ENCODE measurements around the gene ZYG11A.

The ZYG11A gene

DNA sequence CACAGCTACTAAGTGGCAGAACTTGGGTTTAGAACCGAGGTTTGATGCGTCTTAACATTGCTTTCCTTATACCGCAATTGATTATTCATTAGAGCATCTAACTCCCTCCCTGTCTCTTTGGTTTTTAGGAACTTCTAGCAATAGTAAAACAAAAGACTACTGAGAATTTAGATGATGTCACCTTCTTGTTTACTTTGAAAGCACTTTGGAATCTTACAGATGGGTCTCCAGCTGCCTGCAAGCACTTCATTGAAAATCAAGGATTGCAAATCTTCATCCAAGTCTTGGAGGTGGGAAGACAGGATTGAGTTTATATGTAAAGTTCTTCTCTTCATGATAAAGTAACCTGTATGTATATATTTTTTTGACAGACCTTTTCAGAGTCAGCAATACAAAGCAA, 35.0 kb downstream of the ZYG11A start:
- DNase-seq (ENCODE audit: low read depth): no peak
- no peak overlapping the region for H3K4me3 ChIP-seq (replicated peaks; ENCODE audit: low read depth, low read length)
- TF ChIP-seq, protein P1, sequence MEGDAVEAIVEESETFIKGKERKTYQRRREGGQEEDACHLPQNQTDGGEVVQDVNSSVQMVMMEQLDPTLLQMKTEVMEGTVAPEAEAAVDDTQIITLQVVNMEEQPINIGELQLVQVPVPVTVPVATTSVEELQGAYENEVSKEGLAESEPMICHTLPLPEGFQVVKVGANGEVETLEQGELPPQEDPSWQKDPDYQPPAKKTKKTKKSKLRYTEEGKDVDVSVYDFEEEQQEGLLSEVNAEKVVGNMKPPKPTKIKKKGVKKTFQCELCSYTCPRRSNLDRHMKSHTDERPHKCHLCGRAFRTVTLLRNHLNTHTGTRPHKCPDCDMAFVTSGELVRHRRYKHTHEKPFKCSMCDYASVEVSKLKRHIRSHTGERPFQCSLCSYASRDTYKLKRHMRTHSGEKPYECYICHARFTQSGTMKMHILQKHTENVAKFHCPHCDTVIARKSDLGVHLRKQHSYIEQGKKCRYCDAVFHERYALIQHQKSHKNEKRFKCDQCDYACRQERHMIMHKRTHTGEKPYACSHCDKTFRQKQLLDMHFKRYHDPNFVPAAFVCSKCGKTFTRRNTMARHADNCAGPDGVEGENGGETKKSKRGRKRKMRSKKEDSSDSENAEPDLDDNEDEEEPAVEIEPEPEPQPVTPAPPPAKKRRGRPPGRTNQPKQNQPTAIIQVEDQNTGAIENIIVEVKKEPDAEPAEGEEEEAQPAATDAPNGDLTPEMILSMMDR (IDR thresholded peaks at IDR 0.05; ENCODE audit: low read length, missing control alignments): no peak

DNA sequence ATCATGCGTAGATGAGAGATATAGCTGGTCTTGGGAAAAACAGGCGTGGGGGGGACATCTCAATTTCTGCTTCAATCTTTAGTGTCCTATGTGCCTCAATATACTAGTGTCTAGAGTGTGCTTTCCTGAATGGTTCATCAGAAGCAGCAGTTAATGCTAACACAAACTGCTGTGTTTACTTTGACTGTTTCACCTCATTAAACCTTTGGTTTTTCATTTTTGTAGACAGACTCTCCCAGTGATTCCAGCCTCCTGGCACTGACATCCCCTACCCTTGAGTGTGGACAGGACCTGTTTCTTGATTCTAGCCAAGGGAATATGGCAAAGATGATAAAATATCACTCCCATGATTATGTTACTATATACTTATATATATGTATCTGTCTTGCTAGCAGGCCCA, 37.6 kb downstream of the ZYG11A start:
- H3K4me3 ChIP-seq (replicated peaks; ENCODE audit: low read depth, low read length): no peak overlapping the region
- DNase-seq (ENCODE audit: low read depth): no peak
- TF ChIP-seq, protein P1 (IDR thresholded peaks at IDR 0.05; ENCODE audit: low read length, missing control alignments): no peak

DNA sequence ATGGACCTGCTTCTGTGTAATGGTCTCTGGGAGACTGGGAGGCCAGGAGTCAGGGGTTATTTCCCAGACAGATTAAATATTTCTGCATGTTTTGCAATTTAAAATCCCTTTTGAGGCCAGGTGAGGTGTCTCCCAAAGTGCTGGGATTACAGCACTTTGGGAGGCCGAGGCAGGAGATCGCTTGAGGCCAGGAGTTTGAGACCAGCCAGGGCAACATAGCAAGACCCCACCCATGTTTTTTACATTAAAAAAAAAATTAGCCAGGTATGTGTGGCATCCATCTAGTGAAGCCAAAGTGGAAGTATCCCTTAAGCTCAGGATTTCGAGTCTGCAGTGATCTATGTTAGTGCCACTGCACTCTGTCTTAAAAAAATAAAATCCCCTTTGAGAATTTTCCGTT, 44.9 kb downstream of the ZYG11A start:
- DNase-seq (ENCODE audit: low read depth): no peak
- no peak overlapping the region for H3K4me3 ChIP-seq (replicated peaks; ENCODE audit: low read depth, low read length)
- TF ChIP-seq, protein P1 (IDR thresholded peaks at IDR 0.05; ENCODE audit: low read length, missing control alignments): no peak

DNA sequence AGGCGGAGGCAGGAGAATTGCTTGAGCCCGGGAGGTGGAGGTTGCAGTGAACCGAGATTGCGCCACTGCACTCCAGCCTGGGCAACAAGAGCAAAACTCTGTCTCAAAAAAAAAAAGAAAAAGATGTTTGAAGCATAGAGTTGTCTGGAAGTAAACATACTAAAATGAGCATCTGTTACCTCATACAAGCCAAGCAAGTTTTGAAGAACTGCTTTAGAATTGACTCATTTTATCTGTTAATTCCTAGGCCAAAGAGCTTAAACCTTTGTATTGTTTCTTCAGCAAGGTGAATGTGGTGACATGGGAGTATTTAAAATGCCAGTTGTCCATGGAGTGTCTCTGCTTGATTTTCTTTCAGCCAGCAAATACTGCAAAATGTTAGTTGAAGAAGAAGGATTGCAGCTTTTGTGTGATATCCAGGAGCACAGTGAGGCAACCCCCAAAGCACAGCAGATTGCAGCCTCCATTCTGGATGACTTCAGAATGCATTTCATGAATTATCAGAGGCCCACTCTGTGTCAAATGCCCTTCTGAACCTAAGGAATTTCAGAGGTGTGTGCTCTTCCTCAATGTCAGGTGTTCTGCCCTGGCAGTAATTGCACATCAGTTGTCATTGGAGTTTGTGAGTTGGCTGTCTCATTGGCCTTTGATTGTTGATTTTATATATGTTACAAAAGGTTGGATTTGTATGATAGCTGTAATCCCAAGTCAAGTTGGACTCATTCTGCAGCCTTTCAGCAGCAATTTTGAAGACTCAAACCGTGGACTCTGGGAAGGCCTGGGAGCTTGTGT, 50.1 kb downstream of the ZYG11A start:
- no peak overlapping the region for H3K4me3 ChIP-seq (replicated peaks; ENCODE audit: low read depth, low read length)
- TF ChIP-seq, protein P1 (IDR thresholded peaks at IDR 0.05; ENCODE audit: low read length, missing control alignments): no peak
- DNase-seq (ENCODE audit: low read depth): no peak

DNA sequence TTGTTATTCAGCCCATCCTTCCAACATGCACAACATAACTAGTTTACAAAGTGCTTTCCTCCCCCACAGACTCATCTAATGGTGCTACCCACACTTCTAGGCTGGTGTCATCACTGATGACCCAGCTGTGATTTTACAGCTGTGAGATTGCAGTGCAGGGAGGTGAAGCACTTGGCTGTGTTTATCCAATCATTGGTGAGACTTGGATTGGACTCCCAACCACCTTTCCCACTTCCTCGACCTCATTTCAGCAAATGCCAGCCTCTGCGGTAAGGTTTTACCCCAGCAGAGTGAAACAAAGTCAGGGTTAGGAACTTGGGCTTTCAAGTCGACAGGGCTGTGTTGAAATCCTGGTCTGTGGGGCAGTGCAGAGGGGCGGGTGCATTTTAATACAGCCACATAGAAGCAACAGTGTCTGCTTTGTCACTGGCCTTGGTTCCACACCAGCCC, 56.9 kb downstream of the ZYG11A start:
- H3K4me3 ChIP-seq (replicated peaks; ENCODE audit: low read depth, low read length): no peak overlapping the region
- TF ChIP-seq, protein P1 (IDR thresholded peaks at IDR 0.05; ENCODE audit: low read length, missing control alignments): no peak
- DNase-seq (ENCODE audit: low read depth): no peak

DNA sequence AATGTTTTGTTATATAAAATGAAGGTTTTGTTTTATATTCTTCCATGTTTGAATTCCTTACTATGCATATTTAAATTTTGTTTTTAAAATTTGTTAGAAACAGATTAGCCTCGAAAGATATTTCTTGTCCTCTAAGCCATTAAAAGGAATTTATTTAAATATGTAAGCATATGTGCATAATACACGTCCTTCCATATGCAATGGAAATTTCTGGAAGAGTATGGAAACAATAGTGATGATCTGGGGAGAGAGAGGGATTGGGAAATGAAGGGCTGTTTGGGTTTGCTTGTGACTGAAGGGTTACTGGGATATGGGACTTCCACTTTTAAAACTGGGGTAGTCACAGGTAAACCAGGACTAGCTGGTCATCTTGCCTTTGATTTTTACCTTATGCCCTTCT, 57.8 kb downstream of the ZYG11A start:
- TF ChIP-seq, protein P1 (IDR thresholded peaks at IDR 0.05; ENCODE audit: low read length, missing control alignments): no peak
- H3K4me3 ChIP-seq (replicated peaks; ENCODE audit: low read depth, low read length): no peak overlapping the region
- DNase-seq (ENCODE audit: low read depth): no peak

DNA sequence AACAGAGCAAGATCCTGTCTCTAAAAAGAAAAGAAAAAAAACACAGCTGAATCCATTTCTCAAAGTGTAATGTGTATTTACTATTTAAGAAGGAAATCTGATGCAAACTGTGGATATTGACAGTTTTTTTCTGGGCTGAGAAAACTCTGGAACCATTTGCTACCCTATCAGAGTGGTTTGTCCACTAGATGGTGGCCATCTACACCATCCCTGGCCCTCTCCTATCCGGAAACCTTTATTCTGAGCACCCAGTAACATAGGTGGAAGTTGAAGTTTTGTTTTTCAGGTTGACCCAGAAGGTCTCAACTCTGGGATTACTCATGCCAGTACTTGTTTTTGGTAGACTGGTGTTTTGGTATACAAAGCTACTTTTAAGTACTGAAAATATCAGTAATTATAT, 58.8 kb downstream of the ZYG11A start:
- DNase-seq (ENCODE audit: low read depth): no peak
- H3K4me3 ChIP-seq (replicated peaks; ENCODE audit: low read depth, low read length): no peak overlapping the region
- TF ChIP-seq, protein P1 (IDR thresholded peaks at IDR 0.05; ENCODE audit: low read length, missing control alignments): no peak

Measured in fibroblast of pulmonary artery (primary cell).